H1 (cell line): Measurements from ENCODE around the gene GTF2B. TPM values are rescaled to one million over a fixed set of nuclear protein-coding genes. Genes with fewer than 3 reads are reported as not detected.

Experiments used
- CTCF ChIA-PET: fragments of 300-600 bp; sonication (Branson Sonifier 250); formaldehyde crosslinking; loops from one replicate; lab custom pipeline; 2021; ENCODE audit not compliant: partially characterized antibody; lab: Charles Lee
- POLR2A ChIA-PET: fragments of 300-600 bp; sonication (Branson Sonifier 250); formaldehyde crosslinking; loops from one replicate; lab custom pipeline; 2021; ENCODE audit warnings: inconsistent platforms; ENCODE audit not compliant: partially characterized antibody; lab: Charles Lee
- DNase-seq, 2 experiments: peaks; one replicate each; pipeline versions ENCODE4 v3.0.0 to v3.0.0-alpha.2; 2010 to 2022; ENCODE audit warnings: low spot score in 2 of 2, low read depth in 1 of 2, mixed read lengths in 1 of 2
- FAIRE-seq: peaks from 2 replicates; lab custom pipeline; 2011; peaks lifted over from hg19 to GRCh38; lab: Jason Lieb, UNC
- H2AFZ ChIP-seq: 2 replicates; pipeline ENCODE4 v1.8.1; 2012; ENCODE audit warnings: low read length, inconsistent platforms
- H2AK5ac ChIP-seq: 2 replicates; pipeline ENCODE4 v1.6.1; 2013; ENCODE audit warnings: low read depth, low read length
- H2BK120ac ChIP-seq: replicated peaks from 2 replicates; pipeline ENCODE3; 2013; ENCODE audit warnings: low read depth, low read length, inconsistent platforms
- H2BK12ac ChIP-seq: 2 replicates; pipeline ENCODE4 v1.6.1; 2013; ENCODE audit warnings: low read depth, low read length
- H2BK15ac ChIP-seq: 2 replicates; pipeline ENCODE4 v1.6.1; 2013; ENCODE audit warnings: low read length
- H2BK20ac ChIP-seq: 2 replicates; pipeline ENCODE4 v1.6.1; 2013; ENCODE audit warnings: low read length
- H2BK5ac ChIP-seq: 2 replicates; pipeline ENCODE4 v1.6.1; 2013; ENCODE audit warnings: low read depth, low read length
- H3K14ac ChIP-seq: 2 replicates; pipeline ENCODE4 v1.6.1; 2013; ENCODE audit warnings: inconsistent platforms; ENCODE audit not compliant: insufficient read length
- H3K18ac ChIP-seq: 2 replicates; pipeline ENCODE4 v1.6.1; 2013; ENCODE audit warnings: low read length; ENCODE audit errors: extremely low read depth
- H3K23ac ChIP-seq: 2 replicates; pipeline ENCODE4 v1.6.1; 2013; ENCODE audit warnings: inconsistent platforms; ENCODE audit not compliant: insufficient read length
- H3K23me2 ChIP-seq: 2 replicates; pipeline ENCODE4 v1.6.1; 2013; ENCODE audit warnings: low read depth, low read length
- H3K27ac ChIP-seq: 2 replicates; pipeline ENCODE4 v1.6.1; 2011; ENCODE audit warnings: low read depth, low read length, inconsistent platforms
- H3K27me3 ChIP-seq, 4 experiments: replicated peaks in 1 of 4; 1 replicate in 1 of 4; 2 replicates in 3 of 4; pipeline versions ENCODE4 v1.6.1 to v1.8.1; 2011 to 2013; ENCODE audit warnings: low read length in 3 of 4, mild to moderate bottlenecking in 3 of 4, inconsistent platforms in 2 of 4, mixed read lengths in 2 of 4, moderate library complexity in 1 of 4; ENCODE audit not compliant: control insufficient read depth in 3 of 4, insufficient read depth in 3 of 4; ENCODE audit errors: extremely low read depth in 1 of 4
- H3K36me3 ChIP-seq, 4 experiments: 2 replicates each; pipeline versions ENCODE4 v1.6.1 to v1.8.1; 2011 to 2013; ENCODE audit warnings: mild to moderate bottlenecking in 4 of 4, low read length in 3 of 4, moderate library complexity in 2 of 4, control low read depth in 1 of 4, inconsistent platforms in 1 of 4; ENCODE audit not compliant: insufficient read depth in 4 of 4, control insufficient read depth in 2 of 4
- H3K4ac ChIP-seq: replicated peaks from 2 replicates; pipeline ENCODE3; 2013; ENCODE audit warnings: low read length, low read depth, mixed read lengths, inconsistent platforms; ENCODE audit not compliant: insufficient read length
- H3K4me1 ChIP-seq, 4 experiments: replicated peaks in 1 of 4; 1 replicate in 1 of 4; 2 replicates in 3 of 4; pipeline versions ENCODE4 v1.6.1 to v1.8.1; 2011 to 2013; ENCODE audit warnings: low read length in 3 of 4, inconsistent platforms in 2 of 4, mixed read lengths in 1 of 4; ENCODE audit not compliant: insufficient read depth in 4 of 4, control insufficient read depth in 3 of 4
- H3K4me2 ChIP-seq, 2 experiments: 2 replicates each; pipeline versions ENCODE4 v1.6.1 to v1.8.1; 2011 to 2013; ENCODE audit warnings: low read depth in 2 of 2, low read length in 2 of 2, control low read depth in 1 of 2, inconsistent platforms in 1 of 2, mild to moderate bottlenecking in 1 of 2; ENCODE audit not compliant: insufficient read depth in 1 of 2
- H3K4me3 ChIP-seq, 4 experiments: fragments of 200-600, 300-600 bp in 1 of 4; sonication (generic), shearing (Covaris generic), sonication (Bioruptor Twin) in 1 of 4; 2 replicates each; pipeline versions ENCODE4 v1.5.1 to v1.8.1; 2011 to 2016; ENCODE audit warnings: low read length in 4 of 4, low read depth in 3 of 4, control low read depth in 2 of 4, inconsistent platforms in 2 of 4, mild to moderate bottlenecking in 2 of 4, mixed read lengths in 1 of 4, moderate library complexity in 1 of 4; ENCODE audit not compliant: insufficient read depth in 2 of 4; ENCODE audit errors: extremely low read depth in 1 of 4
- H3K56ac ChIP-seq: replicated peaks from 2 replicates; pipeline ENCODE3; 2013; ENCODE audit warnings: low read depth, mild to moderate bottlenecking, mixed read lengths, low read length, inconsistent platforms; ENCODE audit not compliant: insufficient read length
- H3K79me1 ChIP-seq: 2 replicates; pipeline ENCODE4 v1.6.1; 2013; ENCODE audit warnings: low read depth, low read length, control low read depth
- H3K79me2 ChIP-seq, 2 experiments: 2 replicates each; pipeline versions ENCODE4 v1.6.1 to v1.8.1; 2012 to 2013; ENCODE audit warnings: low read length in 2 of 2, mild to moderate bottlenecking in 2 of 2, inconsistent platforms in 1 of 2; ENCODE audit not compliant: insufficient read depth in 2 of 2, control insufficient read depth in 1 of 2
- H3K9ac ChIP-seq, 4 experiments: replicated peaks in 1 of 4; 1 replicate in 1 of 4; 2 replicates in 3 of 4; pipeline versions ENCODE4 v1.6.1 to v1.8.1; 2011 to 2013; ENCODE audit warnings: low read depth in 3 of 4, low read length in 3 of 4, control low read depth in 2 of 4, mild to moderate bottlenecking in 2 of 4, moderate library complexity in 2 of 4, inconsistent platforms in 1 of 4; ENCODE audit errors: extremely low read depth in 1 of 4
- H3K9me3 ChIP-seq, 2 experiments: 2 replicates each; pipeline versions ENCODE4 v1.6.1 to v1.8.1; 2012 to 2013; ENCODE audit warnings: mild to moderate bottlenecking in 2 of 2, moderate library complexity in 2 of 2, control low read depth in 1 of 2, inconsistent platforms in 1 of 2, low read depth in 1 of 2, low read length in 1 of 2, mixed read lengths in 1 of 2; ENCODE audit not compliant: insufficient read depth in 2 of 2
- H4K20me1 ChIP-seq, 2 experiments: replicated peaks in 1 of 2; 2 replicates each; pipeline versions ENCODE3 to v1.8.1; 2011 to 2013; ENCODE audit warnings: inconsistent platforms in 2 of 2, low read length in 2 of 2, mild to moderate bottlenecking in 1 of 2; ENCODE audit not compliant: insufficient read depth in 2 of 2, control insufficient read depth in 1 of 2
- H4K5ac ChIP-seq: 2 replicates; pipeline ENCODE4 v1.6.1; 2013; ENCODE audit warnings: low read length, low read depth, mixed read lengths, inconsistent platforms; ENCODE audit not compliant: insufficient read length
- H4K8ac ChIP-seq: 2 replicates; pipeline ENCODE4 v1.8.0; 2013; ENCODE audit warnings: mild to moderate bottlenecking, moderate library complexity, low read length, inconsistent platforms; ENCODE audit not compliant: insufficient read depth; ENCODE audit errors: extremely low read depth
- H4K91ac ChIP-seq: replicated peaks from 2 replicates; pipeline ENCODE3; 2013; ENCODE audit warnings: low read length, mixed read lengths, inconsistent platforms; ENCODE audit not compliant: insufficient read length
- BACH1 ChIP-seq: IDR thresholded peaks from 2 replicates; pipeline ENCODE4 v1.6.1; 2012; ENCODE audit warnings: low read length, improper control_type of control experiment
- BRCA1 ChIP-seq: IDR thresholded peaks from 2 replicates; pipeline ENCODE4 v1.6.1; 2012; ENCODE audit warnings: low read depth, low read length, improper control_type of control experiment
- CBX5 ChIP-seq: fragments of 300-800, 300-1000 bp; sonication (generic); IDR thresholded peaks from 2 replicates; pipeline ENCODE4 v1.7.1; 2016; ENCODE audit warnings: antibody characterized with exemption, low read length, low read depth
- CTBP2 ChIP-seq: IDR thresholded peaks from 2 replicates; pipeline ENCODE4 v1.7.0; 2011; ENCODE audit warnings: borderline replicate concordance, mild to moderate bottlenecking, moderate library complexity, mixed read lengths, low read length; ENCODE audit not compliant: insufficient read depth, insufficient read length
- EP300 ChIP-seq, 2 experiments: IDR thresholded peaks; 1 replicate in 1 of 2; 2 replicates in 1 of 2; pipeline ENCODE4 v1.6.1; 2011 to 2012; ENCODE audit warnings: low read depth in 2 of 2, low read length in 2 of 2, mild to moderate bottlenecking in 2 of 2, borderline replicate concordance in 1 of 2, inconsistent platforms in 1 of 2, moderate library complexity in 1 of 2
- FOSL1 ChIP-seq: IDR thresholded peaks from 2 replicates; pipeline ENCODE4 v1.6.1; 2011; ENCODE audit warnings: mild to moderate bottlenecking, low read depth, low read length, moderate library complexity; ENCODE audit not compliant: insufficient read depth
- KDM5A ChIP-seq: fragments of 200-600 bp; IDR thresholded peaks from 2 replicates; pipeline ENCODE4 v1.7.1; 2012; ENCODE audit warnings: mild to moderate bottlenecking, low read length, inconsistent platforms, mixed read lengths
- POU5F1 ChIP-seq: IDR thresholded peaks from 2 replicates; pipeline ENCODE4 v1.6.1; 2011; ENCODE audit warnings: low read depth, mild to moderate bottlenecking, low read length, moderate library complexity
- WGBS, 2 experiments: shearing (Covaris generic) in 1 of 2; methylation state at CpG; one replicate each; pipeline versions ENCODE4 v1.1.6 to v1.1.7; 2013 to 2015; ENCODE audit warnings: low lambda C conversion rate in 2 of 2, mixed read lengths in 2 of 2, inconsistent platforms in 1 of 2, low coverage in 1 of 2, missing lambda C conversion rate in 1 of 2; ENCODE audit not compliant: insufficient replicate concordance in 2 of 2, insufficient coverage in 1 of 2, insufficient read length in 1 of 2; ENCODE audit errors: extremely low coverage in 1 of 2, missing lambda C conversion rate in 1 of 2; 5-methylcytosine and 5-hydroxymethylcytosine counted together
- polyA plus RNA-seq, 7 experiments: library from polyadenylated mRNA; depleted of rRNA in 3 of 7; stranded (reverse) in 5 of 7; unstranded in 2 of 7; fragments of >200 nt in 5 of 7; fragments of 200-250 nt in 2 of 7; gene quantifications; 1 replicate in 5 of 7; 2 replicates in 1 of 7; 4 replicates in 1 of 7; pipeline versions ENCODE4 v1.2.1 to v1.2.3, GENCODE V29; 2011 to 2013; ENCODE audit warnings: missing spikeins in 2 of 7, mixed read lengths in 2 of 7
- total RNA-seq: library from RNA; stranded (reverse); fragmentation: NEBNext Ultra II Directional; extraction: Animal tissue kit (Norgen Biotek cat#: 25700); gene quantifications from 2 replicates; pipeline ENCODE4 v1.2.1, GENCODE V29; 2021
- TF ChIP-seq, protein P1 (sequence below): IDR thresholded peaks from 2 replicates; pipeline ENCODE4 v1.6.1; 2012; ENCODE audit warnings: inconsistent platforms
- TF ChIP-seq, protein P2 (sequence below): IDR thresholded peaks from 2 replicates; pipeline ENCODE4 v1.6.1; 2011; ENCODE audit warnings: low read depth, mild to moderate bottlenecking, low read length; ENCODE audit not compliant: insufficient read depth

GTF2B gene
- total and polyA plus RNA-seq, 2 of the 8 experiments (the other 6 are each of a cell fraction or from before 2014, with no cell fraction given): 14.9 to 15.6 TPM

GRCh38 chr1:88873737-88874349 lies 17.5 kb downstream of the GTF2B start:
- POLR2A ChIA-PET: interaction anchor here (0.7 kb wide), 1 partner anchor 17 kb away, joined by 3 read pairs; the partner anchor contains the start of gene GTF2B
- TF ChIP-seq EP300 (IDR thresholded peaks at IDR 0.05; ENCODE audit: borderline replicate concordance in 1 of 2, low read depth in 2 of 2, low read length in 2 of 2) (no peak), CBX5 (no peak), FOSL1 (no peak), BRCA1 (no peak), CTBP2 (no peak), KDM5A (no peak), BACH1 (no peak), POU5F1 (no peak)
- TF ChIP-seq, protein P1, sequence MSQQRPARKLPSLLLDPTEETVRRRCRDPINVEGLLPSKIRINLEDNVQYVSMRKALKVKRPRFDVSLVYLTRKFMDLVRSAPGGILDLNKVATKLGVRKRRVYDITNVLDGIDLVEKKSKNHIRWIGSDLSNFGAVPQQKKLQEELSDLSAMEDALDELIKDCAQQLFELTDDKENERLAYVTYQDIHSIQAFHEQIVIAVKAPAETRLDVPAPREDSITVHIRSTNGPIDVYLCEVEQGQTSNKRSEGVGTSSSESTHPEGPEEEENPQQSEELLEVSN: no peak
- TF ChIP-seq, protein P2, sequence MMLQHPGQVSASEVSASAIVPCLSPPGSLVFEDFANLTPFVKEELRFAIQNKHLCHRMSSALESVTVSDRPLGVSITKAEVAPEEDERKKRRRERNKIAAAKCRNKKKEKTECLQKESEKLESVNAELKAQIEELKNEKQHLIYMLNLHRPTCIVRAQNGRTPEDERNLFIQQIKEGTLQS: no peak

More at GRCh38 chr1:88873737-88874349, 17.5 kb downstream of the GTF2B start:
- Histone ChIP-seq H3K23me2 (no peaks in the 10 kb centered on the region), H2BK120ac (no peak overlapping the region), H4K8ac (no peak overlapping the region), H3K27me3 (no peaks in the 10 kb centered on the region), H3K36me3 (no peaks in the 10 kb centered on the region), H3K23ac (no peak overlapping the region), H3K4ac (no peak overlapping the region), H3K4me1 (no peaks in the 10 kb centered on the region), H3K4me3 (no peak overlapping the region), H3K14ac (no peak overlapping the region), H2AK5ac (no peak overlapping the region), H3K9ac (no peak overlapping the region), H2BK12ac (no peak overlapping the region), H4K5ac (no peak overlapping the region), H3K9me3 (no peaks in the 10 kb centered on the region), H2BK5ac (no peak overlapping the region), H3K18ac (no peak overlapping the region), H3K79me1 (no peaks in the 10 kb centered on the region), H4K91ac (no peak overlapping the region), H2BK20ac (no peak overlapping the region), H3K56ac (no peak overlapping the region), H3K79me2 (no peaks in the 10 kb centered on the region), H4K20me1 (no peaks in the 10 kb centered on the region), H2AFZ (no peak overlapping the region), H3K27ac (no peak overlapping the region), H3K4me2 (no peak overlapping the region), H2BK15ac (no peak overlapping the region)
- CTCF ChIA-PET: interaction anchor here (0.7 to 0.8 kb wide), 2 partner anchors 137 to 172 kb away, joined by 3 read pairs; no protein-coding TSS in a partner anchor
- DNase-seq (no peak), FAIRE-seq (no peak)
- WGBS, 2 experiments: 79% methylated on average over 5 of the region's 5 CpGs; no CpG with 5 or more reads in 1 of the 2 experiments
